H1 (cell line): Measurements from ENCODE around the gene RHBDD1. TPM values are rescaled to one million over a fixed set of nuclear protein-coding genes. Genes with fewer than 3 reads are reported as not detected.

Experiments used
- CTCF ChIA-PET: fragments of 300-600 bp; sonication (Branson Sonifier 250); formaldehyde crosslinking; loops from one replicate; lab custom pipeline; 2021; ENCODE audit not compliant: partially characterized antibody; lab: Charles Lee
- POLR2A ChIA-PET: fragments of 300-600 bp; sonication (Branson Sonifier 250); formaldehyde crosslinking; loops from one replicate; lab custom pipeline; 2021; ENCODE audit warnings: inconsistent platforms; ENCODE audit not compliant: partially characterized antibody; lab: Charles Lee
- DNase-seq, 2 experiments: peaks; one replicate each; pipeline versions ENCODE4 v3.0.0 to v3.0.0-alpha.2; 2010 to 2022; ENCODE audit warnings: low spot score in 2 of 2, low read depth in 1 of 2, mixed read lengths in 1 of 2
- FAIRE-seq: peaks from 2 replicates; lab custom pipeline; 2011; peaks lifted over from hg19 to GRCh38; lab: Jason Lieb, UNC
- H2AFZ ChIP-seq: 2 replicates; pipeline ENCODE4 v1.8.1; 2012; ENCODE audit warnings: low read length, inconsistent platforms
- H2AK5ac ChIP-seq: 2 replicates; pipeline ENCODE4 v1.6.1; 2013; ENCODE audit warnings: low read depth, low read length
- H2BK120ac ChIP-seq: replicated peaks from 2 replicates; pipeline ENCODE3; 2013; ENCODE audit warnings: low read depth, low read length, inconsistent platforms
- H2BK12ac ChIP-seq: 2 replicates; pipeline ENCODE4 v1.6.1; 2013; ENCODE audit warnings: low read depth, low read length
- H2BK15ac ChIP-seq: 2 replicates; pipeline ENCODE4 v1.6.1; 2013; ENCODE audit warnings: low read length
- H2BK20ac ChIP-seq: 2 replicates; pipeline ENCODE4 v1.6.1; 2013; ENCODE audit warnings: low read length
- H2BK5ac ChIP-seq: 2 replicates; pipeline ENCODE4 v1.6.1; 2013; ENCODE audit warnings: low read depth, low read length
- H3K14ac ChIP-seq: 2 replicates; pipeline ENCODE4 v1.6.1; 2013; ENCODE audit warnings: inconsistent platforms; ENCODE audit not compliant: insufficient read length
- H3K18ac ChIP-seq: 2 replicates; pipeline ENCODE4 v1.6.1; 2013; ENCODE audit warnings: low read length; ENCODE audit errors: extremely low read depth
- H3K23ac ChIP-seq: 2 replicates; pipeline ENCODE4 v1.6.1; 2013; ENCODE audit warnings: inconsistent platforms; ENCODE audit not compliant: insufficient read length
- H3K23me2 ChIP-seq: 2 replicates; pipeline ENCODE4 v1.6.1; 2013; ENCODE audit warnings: low read depth, low read length
- H3K27ac ChIP-seq: 2 replicates; pipeline ENCODE4 v1.6.1; 2011; ENCODE audit warnings: low read depth, low read length, inconsistent platforms
- H3K27me3 ChIP-seq, 4 experiments: replicated peaks in 1 of 4; 1 replicate in 1 of 4; 2 replicates in 3 of 4; pipeline versions ENCODE4 v1.6.1 to v1.8.1; 2011 to 2013; ENCODE audit warnings: low read length in 3 of 4, mild to moderate bottlenecking in 3 of 4, inconsistent platforms in 2 of 4, mixed read lengths in 2 of 4, moderate library complexity in 1 of 4; ENCODE audit not compliant: control insufficient read depth in 3 of 4, insufficient read depth in 3 of 4; ENCODE audit errors: extremely low read depth in 1 of 4
- H3K36me3 ChIP-seq, 4 experiments: 2 replicates each; pipeline versions ENCODE4 v1.6.1 to v1.8.1; 2011 to 2013; ENCODE audit warnings: mild to moderate bottlenecking in 4 of 4, low read length in 3 of 4, moderate library complexity in 2 of 4, control low read depth in 1 of 4, inconsistent platforms in 1 of 4; ENCODE audit not compliant: insufficient read depth in 4 of 4, control insufficient read depth in 2 of 4
- H3K4ac ChIP-seq: replicated peaks from 2 replicates; pipeline ENCODE3; 2013; ENCODE audit warnings: low read length, low read depth, mixed read lengths, inconsistent platforms; ENCODE audit not compliant: insufficient read length
- H3K4me1 ChIP-seq, 4 experiments: replicated peaks in 1 of 4; 1 replicate in 1 of 4; 2 replicates in 3 of 4; pipeline versions ENCODE4 v1.6.1 to v1.8.1; 2011 to 2013; ENCODE audit warnings: low read length in 3 of 4, inconsistent platforms in 2 of 4, mixed read lengths in 1 of 4; ENCODE audit not compliant: insufficient read depth in 4 of 4, control insufficient read depth in 3 of 4
- H3K4me2 ChIP-seq, 2 experiments: 2 replicates each; pipeline versions ENCODE4 v1.6.1 to v1.8.1; 2011 to 2013; ENCODE audit warnings: low read depth in 2 of 2, low read length in 2 of 2, control low read depth in 1 of 2, inconsistent platforms in 1 of 2, mild to moderate bottlenecking in 1 of 2; ENCODE audit not compliant: insufficient read depth in 1 of 2
- H3K4me3 ChIP-seq, 4 experiments: fragments of 200-600, 300-600 bp in 1 of 4; sonication (generic), shearing (Covaris generic), sonication (Bioruptor Twin) in 1 of 4; 2 replicates each; pipeline versions ENCODE4 v1.5.1 to v1.8.1; 2011 to 2016; ENCODE audit warnings: low read length in 4 of 4, low read depth in 3 of 4, control low read depth in 2 of 4, inconsistent platforms in 2 of 4, mild to moderate bottlenecking in 2 of 4, mixed read lengths in 1 of 4, moderate library complexity in 1 of 4; ENCODE audit not compliant: insufficient read depth in 2 of 4; ENCODE audit errors: extremely low read depth in 1 of 4
- H3K56ac ChIP-seq: replicated peaks from 2 replicates; pipeline ENCODE3; 2013; ENCODE audit warnings: low read depth, mild to moderate bottlenecking, mixed read lengths, low read length, inconsistent platforms; ENCODE audit not compliant: insufficient read length
- H3K79me1 ChIP-seq: 2 replicates; pipeline ENCODE4 v1.6.1; 2013; ENCODE audit warnings: low read depth, low read length, control low read depth
- H3K79me2 ChIP-seq, 2 experiments: 2 replicates each; pipeline versions ENCODE4 v1.6.1 to v1.8.1; 2012 to 2013; ENCODE audit warnings: low read length in 2 of 2, mild to moderate bottlenecking in 2 of 2, inconsistent platforms in 1 of 2; ENCODE audit not compliant: insufficient read depth in 2 of 2, control insufficient read depth in 1 of 2
- H3K9ac ChIP-seq, 4 experiments: replicated peaks in 1 of 4; 1 replicate in 1 of 4; 2 replicates in 3 of 4; pipeline versions ENCODE4 v1.6.1 to v1.8.1; 2011 to 2013; ENCODE audit warnings: low read depth in 3 of 4, low read length in 3 of 4, control low read depth in 2 of 4, mild to moderate bottlenecking in 2 of 4, moderate library complexity in 2 of 4, inconsistent platforms in 1 of 4; ENCODE audit errors: extremely low read depth in 1 of 4
- H3K9me3 ChIP-seq, 2 experiments: 2 replicates each; pipeline versions ENCODE4 v1.6.1 to v1.8.1; 2012 to 2013; ENCODE audit warnings: mild to moderate bottlenecking in 2 of 2, moderate library complexity in 2 of 2, control low read depth in 1 of 2, inconsistent platforms in 1 of 2, low read depth in 1 of 2, low read length in 1 of 2, mixed read lengths in 1 of 2; ENCODE audit not compliant: insufficient read depth in 2 of 2
- H4K20me1 ChIP-seq, 2 experiments: replicated peaks in 1 of 2; 2 replicates each; pipeline versions ENCODE3 to v1.8.1; 2011 to 2013; ENCODE audit warnings: inconsistent platforms in 2 of 2, low read length in 2 of 2, mild to moderate bottlenecking in 1 of 2; ENCODE audit not compliant: insufficient read depth in 2 of 2, control insufficient read depth in 1 of 2
- H4K5ac ChIP-seq: 2 replicates; pipeline ENCODE4 v1.6.1; 2013; ENCODE audit warnings: low read length, low read depth, mixed read lengths, inconsistent platforms; ENCODE audit not compliant: insufficient read length
- H4K8ac ChIP-seq: 2 replicates; pipeline ENCODE4 v1.8.0; 2013; ENCODE audit warnings: mild to moderate bottlenecking, moderate library complexity, low read length, inconsistent platforms; ENCODE audit not compliant: insufficient read depth; ENCODE audit errors: extremely low read depth
- H4K91ac ChIP-seq: replicated peaks from 2 replicates; pipeline ENCODE3; 2013; ENCODE audit warnings: low read length, mixed read lengths, inconsistent platforms; ENCODE audit not compliant: insufficient read length
- CTBP2 ChIP-seq: IDR thresholded peaks from 2 replicates; pipeline ENCODE4 v1.7.0; 2011; ENCODE audit warnings: borderline replicate concordance, mild to moderate bottlenecking, moderate library complexity, mixed read lengths, low read length; ENCODE audit not compliant: insufficient read depth, insufficient read length
- HDAC6 ChIP-seq: IDR thresholded peaks from one replicate; pipeline ENCODE4 v1.7.1; 2012; ENCODE audit warnings: low read depth, mild to moderate bottlenecking, inconsistent platforms, low read length, moderate library complexity
- SP4 ChIP-seq: IDR thresholded peaks from 2 replicates; pipeline ENCODE4 v1.6.1; 2012; ENCODE audit warnings: low read length, inconsistent platforms
- WGBS, 2 experiments: shearing (Covaris generic) in 1 of 2; methylation state at CpG; one replicate each; pipeline versions ENCODE4 v1.1.6 to v1.1.7; 2013 to 2015; ENCODE audit warnings: low lambda C conversion rate in 2 of 2, mixed read lengths in 2 of 2, inconsistent platforms in 1 of 2, low coverage in 1 of 2, missing lambda C conversion rate in 1 of 2; ENCODE audit not compliant: insufficient replicate concordance in 2 of 2, insufficient coverage in 1 of 2, insufficient read length in 1 of 2; ENCODE audit errors: extremely low coverage in 1 of 2, missing lambda C conversion rate in 1 of 2; 5-methylcytosine and 5-hydroxymethylcytosine counted together
- polyA plus RNA-seq, 7 experiments: library from polyadenylated mRNA; depleted of rRNA in 3 of 7; stranded (reverse) in 5 of 7; unstranded in 2 of 7; fragments of >200 nt in 5 of 7; fragments of 200-250 nt in 2 of 7; gene quantifications; 1 replicate in 5 of 7; 2 replicates in 1 of 7; 4 replicates in 1 of 7; pipeline versions ENCODE4 v1.2.1 to v1.2.3, GENCODE V29; 2011 to 2013; ENCODE audit warnings: missing spikeins in 2 of 7, mixed read lengths in 2 of 7
- total RNA-seq: library from RNA; stranded (reverse); fragmentation: NEBNext Ultra II Directional; extraction: Animal tissue kit (Norgen Biotek cat#: 25700); gene quantifications from 2 replicates; pipeline ENCODE4 v1.2.1, GENCODE V29; 2021

Gene RHBDD1
- total and polyA plus RNA-seq, 2 of the 8 experiments (the other 6 are each of a cell fraction or from before 2014, with no cell fraction given), result 10.5 to 23.1 TPM

- H2AK5ac ChIP-seq, result no peak overlapping the region
- H3K14ac ChIP-seq, result no peak overlapping the region
- H3K56ac ChIP-seq, result no peak overlapping the region
- H3K36me3 ChIP-seq, result no peaks in the 10 kb centered on the region
- 93% methylated on average over 2 of the region's 2 CpGs; no CpG with 5 or more reads in 1 of the 2 experiments for whole genome bisulfite sequencing, 2 experiments
- no peak overlapping the region for H2BK15ac ChIP-seq
- no peak overlapping the region for H2AFZ ChIP-seq
- no peak overlapping the region for H4K91ac ChIP-seq
- H3K9ac ChIP-seq, result no peak overlapping the region
- H3K4ac ChIP-seq, result no peak overlapping the region
- no peak overlapping the region for H3K23ac ChIP-seq
- H2BK20ac ChIP-seq, result no peak overlapping the region
- no peak overlapping the region for H2BK12ac ChIP-seq
- no peak overlapping the region for H3K18ac ChIP-seq
- H4K20me1 ChIP-seq, result no peaks in the 10 kb centered on the region
- no peaks in the 10 kb centered on the region for H3K4me1 ChIP-seq
- DNase-seq, result no peak
- no peak overlapping the region for H2BK120ac ChIP-seq
- H3K9me3 ChIP-seq, result no peaks in the 10 kb centered on the region
- no peaks in the 10 kb centered on the region for H3K27me3 ChIP-seq
- ChIA-PET CTCF (interaction anchor here (1.2 kb wide), 1 partner anchor 83 kb away, joined by 3 read pairs; no protein-coding TSS in a partner anchor), POLR2A (no interaction called here)
- H3K23me2 ChIP-seq, result no peaks in the 10 kb centered on the region
- no peak overlapping the region for H3K27ac ChIP-seq
- H3K79me1 ChIP-seq, result no peaks in the 10 kb centered on the region; the same call in 1 of the 2 replicates
- no peaks in the 10 kb centered on the region for H3K79me2 ChIP-seq
- no peak for FAIRE-seq
- no peak overlapping the region for H3K4me3 ChIP-seq
- H4K5ac ChIP-seq, result no peak overlapping the region
- H3K4me2 ChIP-seq, result no peak overlapping the region
- H4K8ac ChIP-seq, result no peak overlapping the region
- no peak overlapping the region for H2BK5ac ChIP-seq
- no peak for TF ChIP-seq HDAC6
- TF ChIP-seq CTBP2, result no peak
- no peak for TF ChIP-seq SP4
Observed at GRCh38 chr2:226895579-226895978, 59.7 kb downstream of the RHBDD1 start.
